Activated CD4-positive, alpha-beta T cell treated with anti-CD3 and anti-CD28 coated beads for 4 hours (primary cell): ENCODE results near the gene LCT.

Experiments used
- DNase-seq, 2 donors: peaks; one replicate each; pipeline ENCODE4 v3.0.0-alpha.2; 2020

LCT gene

DNA sequence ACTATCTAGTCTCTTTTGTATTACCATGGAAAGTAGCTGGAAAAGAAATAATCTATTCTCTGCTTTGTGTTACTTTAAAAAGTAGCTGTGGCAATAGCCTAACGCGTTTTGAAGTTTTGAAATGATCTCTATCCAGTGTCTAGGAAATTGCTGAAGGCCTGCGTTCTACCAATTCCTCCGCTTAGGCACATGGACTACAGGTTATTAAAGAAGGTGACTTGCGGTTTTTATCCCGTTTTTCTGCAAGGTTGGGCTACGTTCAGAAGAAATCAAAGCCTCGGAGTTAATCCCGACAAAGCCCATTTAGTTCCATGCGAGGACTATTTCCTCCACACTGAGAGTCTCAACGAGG is 96.0 kb downstream of the LCT start:
- DNase-seq = no peak

DNA sequence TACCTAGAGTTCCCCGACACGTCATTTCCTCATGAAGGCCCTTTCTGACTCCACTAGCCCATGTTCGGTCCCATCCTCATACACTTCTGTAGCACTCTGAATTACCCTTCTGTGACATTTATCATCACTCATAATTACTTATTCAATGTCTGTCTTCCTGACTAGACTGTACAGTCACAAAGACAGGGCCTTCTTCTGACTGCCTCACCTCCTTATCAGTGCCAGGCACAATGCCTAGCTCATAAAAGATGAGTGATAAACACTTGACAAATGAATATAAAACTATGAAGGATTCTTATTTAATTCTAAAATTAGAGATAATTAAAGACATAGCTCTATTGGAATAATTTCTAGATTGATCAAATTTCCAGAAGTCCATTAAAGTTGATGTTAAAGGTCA is 96.8 kb downstream of the LCT start:
- no peak for DNase-seq
